GM18519 (cell line): ENCODE data around the gene TAF15.

ENCODE experiments used
- ATAC-seq: cut with Tn5 transposase; IDR thresholded peaks from one replicate; pipeline ENCODE4 v1.9.1; 2021; ENCODE audit warnings: mild to moderate bottlenecking, moderate library complexity; ENCODE audit not compliant: unreplicated experiment, low FRiP score

The TAF15 gene

GRCh38 chr17:35816723-35817122, 7.4 kb downstream of the TAF15 start:
- no peak for ATAC-seq

DNA sequence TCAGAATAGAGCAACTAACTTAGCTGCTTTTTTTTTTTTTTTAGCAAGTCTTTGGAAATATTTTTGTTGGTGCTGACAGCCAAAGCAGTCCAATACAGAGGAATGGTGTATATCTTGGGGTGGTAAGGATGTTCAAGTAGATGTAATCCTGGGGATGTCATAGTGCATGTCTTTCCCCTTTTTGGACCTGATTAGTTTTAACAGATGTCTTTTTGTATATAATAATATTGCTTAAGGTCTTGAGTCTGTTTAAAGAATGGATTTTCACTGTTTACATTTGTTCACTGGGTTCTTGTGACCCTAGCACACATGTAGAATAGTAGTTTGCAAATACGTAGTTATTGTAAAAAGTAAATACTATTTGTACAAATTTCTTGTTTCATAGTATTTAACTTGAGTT, 7.9 kb downstream of the TAF15 start:
- no peak for ATAC-seq

GRCh38 chr17:35819455-35819854, 10.2 kb downstream of the TAF15 start:
- no peak for ATAC-seq

DNA sequence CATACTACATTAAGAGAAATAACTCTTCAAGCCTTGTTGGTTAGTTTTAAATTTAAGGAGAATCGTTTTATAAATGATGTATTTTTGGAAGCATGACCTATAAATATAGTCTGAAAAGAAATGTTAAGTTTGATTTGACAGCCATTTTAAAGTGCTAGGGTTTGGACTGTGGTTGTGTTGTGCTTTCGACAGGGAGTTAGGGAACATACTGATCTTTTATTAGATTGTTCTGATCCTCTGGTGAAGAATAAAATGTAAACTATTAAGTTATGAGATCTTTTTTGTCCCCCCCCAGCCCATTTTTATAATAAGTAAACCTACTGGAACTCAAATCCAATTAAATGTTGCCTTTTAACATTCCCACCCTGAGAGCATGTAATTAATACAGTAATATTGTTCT, 12.0 kb downstream of the TAF15 start:
- ATAC-seq = no peak

- no peak for ATAC-seq
Observed at GRCh38 chr17:35825206-35825605, 15.9 kb downstream of the TAF15 start.

- ATAC-seq = no peak
Observed at GRCh38 chr17:35841101-35841500, 31.8 kb downstream of the TAF15 start.

GRCh38 chr17:35841505-35841904, 32.2 kb downstream of the TAF15 start:
- no peak for ATAC-seq

DNA sequence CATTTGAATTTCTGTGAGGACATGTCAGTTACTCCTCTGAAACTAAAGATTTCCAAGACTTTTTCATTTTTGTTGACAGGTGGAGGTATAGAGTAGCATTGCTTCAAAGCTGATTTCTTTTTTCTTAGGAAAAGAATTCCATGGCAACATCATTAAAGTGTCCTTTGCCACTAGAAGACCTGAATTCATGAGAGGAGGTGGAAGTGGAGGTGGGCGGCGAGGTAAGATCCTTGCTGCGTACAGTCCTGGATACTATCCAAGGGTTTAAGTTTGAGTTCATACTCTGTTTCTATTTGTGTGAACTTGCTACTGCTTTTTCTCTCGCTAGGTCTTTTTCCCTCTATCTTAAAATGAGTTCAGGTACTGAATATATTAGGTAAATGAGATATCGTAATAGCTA, 33.0 kb downstream of the TAF15 start:
- ATAC-seq = no peak

DNA sequence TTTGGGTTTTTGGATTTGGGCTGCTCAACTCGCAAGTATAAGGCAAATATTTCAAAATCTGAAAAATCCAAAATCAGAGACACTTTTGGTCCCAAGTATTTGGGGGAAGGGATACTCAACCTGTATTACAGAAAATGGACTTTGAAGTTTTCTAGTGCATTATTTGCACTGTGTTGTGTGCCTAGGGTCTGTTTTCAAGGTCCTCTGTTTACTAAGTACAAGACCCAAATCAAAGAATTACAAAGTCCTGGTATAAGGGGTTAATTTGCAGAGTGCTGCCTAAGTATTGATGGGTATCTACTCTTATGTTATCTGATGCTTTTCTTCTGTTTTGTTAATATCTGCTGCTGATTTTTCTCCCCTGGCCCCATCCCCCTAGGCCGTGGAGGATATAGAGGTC, 34.4 kb downstream of the TAF15 start:
- ATAC-seq = no peak

GRCh38 chr17:35844547-35844946, 35.3 kb downstream of the TAF15 start:
- ATAC-seq = no peak

- ATAC-seq = no peak
Observed at GRCh38 chr17:35846055-35846809, 36.9 kb downstream of the TAF15 start.

DNA sequence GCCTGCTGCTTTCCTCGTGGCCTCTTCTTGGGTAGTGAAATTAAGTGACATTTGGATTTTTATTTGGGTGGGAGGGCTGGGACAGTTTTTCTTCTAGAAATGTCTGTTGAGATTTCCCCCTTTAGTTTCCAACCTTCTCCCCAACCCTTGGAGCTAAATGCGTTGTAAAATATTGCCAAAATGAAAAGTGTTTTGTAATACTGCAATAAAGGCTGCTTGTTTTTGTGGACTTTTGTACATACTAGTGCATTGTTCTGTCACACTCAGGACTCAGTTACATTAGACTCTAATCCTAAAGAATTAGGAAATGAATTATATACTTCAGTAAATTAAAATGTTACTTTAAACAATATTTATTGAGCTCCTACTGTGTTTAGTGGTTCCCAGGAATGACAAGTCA, 37.7 kb downstream of the TAF15 start:
- ATAC-seq = no peak

DNA sequence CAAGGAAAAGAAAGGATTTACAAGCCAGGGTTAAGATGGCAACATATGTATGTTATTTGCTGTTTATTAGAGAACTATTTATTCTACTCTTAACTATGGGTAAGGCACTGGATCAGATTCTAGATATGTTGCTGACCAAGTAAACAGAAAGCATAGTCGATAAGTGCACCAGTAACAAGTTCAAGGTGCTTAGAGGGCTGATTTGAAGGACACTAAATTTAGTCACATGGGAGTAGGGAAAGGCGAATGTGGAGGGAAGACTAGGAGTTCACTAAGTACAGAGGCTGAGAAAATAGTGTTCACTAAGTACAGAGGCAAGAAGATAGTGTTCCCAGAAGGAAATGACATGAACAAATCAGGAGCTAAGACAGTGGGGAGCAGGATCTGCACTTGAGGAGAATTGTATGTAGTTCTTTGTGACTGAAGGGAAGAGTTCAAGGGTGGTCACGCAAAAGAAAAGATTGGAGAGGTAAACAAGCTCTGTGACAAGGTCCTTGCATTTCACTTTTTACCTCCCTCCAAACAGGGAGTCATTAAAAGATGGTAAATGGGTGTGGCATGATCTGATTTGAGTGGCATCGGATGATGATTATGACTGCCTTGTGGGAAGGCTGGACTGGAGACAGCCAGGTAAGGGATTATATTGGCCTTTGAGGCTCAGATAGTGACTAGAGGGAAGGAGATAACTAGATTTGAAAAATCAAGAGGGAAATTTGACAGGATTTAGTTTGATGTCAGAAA, 38.5 kb downstream of the TAF15 start:
- no peak for ATAC-seq

DNA sequence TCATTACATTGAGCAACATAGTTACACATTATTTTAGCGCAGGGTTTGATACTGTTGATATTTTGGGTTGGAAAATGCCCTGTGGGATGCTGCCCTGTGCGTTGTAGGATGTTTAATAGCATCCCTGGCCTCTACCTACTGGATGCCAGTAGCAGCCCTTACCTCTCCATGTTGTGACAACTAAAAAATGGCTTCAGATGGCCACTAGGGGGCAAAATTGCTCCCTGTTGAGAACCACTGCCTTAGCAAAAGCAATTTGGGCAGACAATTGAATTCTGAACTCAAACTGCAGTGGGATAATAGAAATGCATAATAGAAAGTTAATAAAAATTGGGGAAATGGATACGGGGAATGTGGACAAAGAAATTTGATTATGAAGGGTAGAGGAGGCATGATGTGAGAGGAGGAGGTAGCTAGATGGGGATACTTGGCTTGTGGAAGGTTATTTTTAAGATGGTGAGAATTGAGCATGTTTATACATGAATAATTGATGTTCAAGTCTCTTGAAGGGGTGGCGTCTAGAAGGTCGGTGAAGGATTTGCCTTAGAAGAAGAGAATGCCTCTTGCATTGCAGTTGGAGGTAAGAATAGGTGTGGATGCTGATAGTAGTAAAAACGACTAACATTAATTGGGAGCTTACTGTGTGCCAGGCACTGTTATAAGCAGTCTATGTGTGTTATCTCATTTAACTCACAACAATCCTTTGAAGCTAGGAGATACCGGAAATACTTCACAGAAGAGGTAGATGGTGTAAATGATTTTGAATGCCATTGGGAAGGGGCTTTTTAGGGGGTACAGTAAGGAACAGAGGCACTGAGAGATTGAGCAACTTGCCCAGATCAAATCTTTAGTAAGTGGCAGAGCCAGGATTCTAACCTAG, 40.4 kb downstream of the TAF15 start:
- ATAC-seq = no peak

- ATAC-seq = no peak
Observed at GRCh38 chr17:35855965-35856364, 46.7 kb downstream of the TAF15 start.

DNA sequence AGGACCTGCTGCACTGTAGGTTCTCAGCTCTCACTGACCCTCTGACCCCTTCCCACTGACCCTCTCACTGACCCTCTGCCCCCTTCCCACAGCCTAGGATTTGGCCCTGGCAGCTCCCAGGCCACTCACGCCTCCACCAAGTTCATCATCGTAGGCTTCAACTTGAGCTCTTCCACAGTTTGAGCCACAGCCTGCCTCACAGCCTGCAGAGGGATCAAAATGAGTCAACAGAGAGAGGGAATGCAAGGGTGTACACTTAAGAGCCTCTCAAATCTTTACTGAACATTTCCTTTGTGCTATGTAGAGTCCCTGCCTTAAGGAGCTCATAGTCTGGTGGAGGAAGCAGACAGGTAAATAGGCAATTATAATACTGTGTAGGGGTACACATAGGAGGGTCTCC, 47.3 kb downstream of the TAF15 start:
- ATAC-seq = no peak

GRCh38 chr17:35864853-35865252, 55.6 kb downstream of the TAF15 start:
- no peak for ATAC-seq

- ATAC-seq = no peak
Observed at GRCh38 chr17:35865412-35866340, 56.4 kb downstream of the TAF15 start.

DNA sequence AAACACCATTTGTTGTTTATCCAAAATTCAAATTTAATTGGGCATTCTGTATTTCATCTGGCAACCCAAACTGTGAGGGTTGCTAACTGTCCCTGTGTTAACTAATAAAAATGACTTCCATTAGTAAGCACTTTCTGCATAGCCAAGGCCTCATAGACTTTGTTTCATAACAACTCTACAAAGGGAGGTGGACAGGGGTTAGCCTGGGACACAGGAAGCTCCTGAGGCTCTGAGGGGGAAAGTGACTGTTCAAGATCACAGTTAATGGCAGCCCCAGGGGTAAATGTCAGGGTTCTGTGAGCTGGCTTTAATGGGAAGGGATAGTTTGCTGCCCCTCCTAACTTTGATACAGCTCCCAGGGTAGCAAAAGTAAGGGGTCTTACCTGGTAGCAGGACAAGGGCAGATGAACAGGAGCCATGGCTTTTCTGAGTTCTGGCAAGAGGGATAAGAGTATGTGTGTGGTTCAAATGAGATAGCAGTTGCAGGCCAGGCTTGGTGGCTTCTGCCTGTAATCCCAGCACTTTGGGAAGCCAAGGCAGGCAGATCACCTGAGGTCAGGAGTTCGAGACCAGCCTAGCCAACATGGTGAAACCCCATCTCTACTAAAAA, 57.2 kb downstream of the TAF15 start:
- ATAC-seq = no peak

DNA sequence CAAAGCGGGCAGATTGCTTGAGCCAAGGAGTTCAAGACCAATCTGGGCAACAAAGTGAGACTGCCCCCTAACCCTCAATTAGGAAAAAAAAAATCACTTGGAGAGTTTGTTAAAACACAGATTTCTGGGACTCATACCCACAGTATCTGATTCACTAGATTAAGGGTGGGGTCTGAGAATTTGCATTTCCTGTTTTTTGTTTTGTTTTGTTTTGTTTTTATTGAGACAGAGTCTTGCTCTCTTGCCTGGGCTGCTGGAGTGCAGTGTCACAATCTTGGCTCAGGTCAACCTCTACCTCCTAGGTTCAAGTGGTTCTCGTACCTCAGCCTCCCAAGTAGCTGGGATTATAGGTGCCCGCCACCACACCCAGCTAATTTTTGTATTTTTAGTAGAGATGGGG, 58.3 kb downstream of the TAF15 start:
- ATAC-seq = no peak
